CD14-positive monocyte (primary cell): Measurements from ENCODE around the gene IGDCC3. TPM values are rescaled to one million over a fixed set of nuclear protein-coding genes. Genes with fewer than 3 reads are reported as not detected.

Experiments
- DNase-seq, 3 donors: peaks; one replicate each; pipeline ENCODE4 v3.0.0-alpha.2; 2011 to 2022
- H2AFZ ChIP-seq: 2 replicates; pipeline ENCODE4 v1.6.0; 2012; ENCODE audit warnings: mild to moderate bottlenecking, low read depth, low read length, inconsistent platforms; ENCODE audit not compliant: insufficient read depth, poor library complexity, severe bottlenecking
- H3K27ac ChIP-seq, 2 donors: 1 replicate in 1 of 2; 2 replicates in 1 of 2; pipeline ENCODE4 v1.5.1; 2012 to 2013; ENCODE audit warnings: low read length in 2 of 2, control low read depth in 1 of 2, inconsistent platforms in 1 of 2, low read depth in 1 of 2, mild to moderate bottlenecking in 1 of 2
- H3K27me3 ChIP-seq, 2 donors: one replicate each; pipeline versions ENCODE4 v1.6.0 to v1.6.1; 2011 to 2013; ENCODE audit warnings: low read length in 2 of 2; ENCODE audit not compliant: control insufficient read depth in 2 of 2, insufficient read depth in 2 of 2
- H3K36me3 ChIP-seq, 2 donors: replicated peaks in 1 of 2; 1 replicate in 1 of 2; 2 replicates in 1 of 2; pipeline versions ENCODE4 v1.5.1 to v1.6.1; 2012 to 2013; ENCODE audit warnings: low read length in 2 of 2, control low read depth in 1 of 2, inconsistent platforms in 1 of 2, mild to moderate bottlenecking in 1 of 2; ENCODE audit not compliant: insufficient read depth in 2 of 2, control insufficient read depth in 1 of 2
- H3K4me1 ChIP-seq, 2 donors: 1 replicate in 1 of 2; 2 replicates in 1 of 2; pipeline versions ENCODE4 v1.5.1 to v1.6.1; 2012 to 2013; ENCODE audit warnings: low read length in 2 of 2, control low read depth in 1 of 2, inconsistent platforms in 1 of 2, mild to moderate bottlenecking in 1 of 2, moderate library complexity in 1 of 2; ENCODE audit not compliant: insufficient read depth in 2 of 2, control insufficient read depth in 1 of 2
- H3K4me2 ChIP-seq: replicated peaks from 2 replicates; pipeline ENCODE3; 2012; ENCODE audit warnings: low read length, moderate library complexity, mild to moderate bottlenecking; ENCODE audit not compliant: poor library complexity, severe bottlenecking; ENCODE audit errors: extremely low read depth
- H3K4me3 ChIP-seq, 3 experiments: fragments of 200-600 bp in 1 of 3; sonication (generic) in 1 of 3; replicated peaks in 1 of 3; 1 replicate in 2 of 3; 2 replicates in 1 of 3; pipeline ENCODE4 v1.5.1; 2011 to 2013; ENCODE audit warnings: low read length in 3 of 3, mild to moderate bottlenecking in 3 of 3, control low read depth in 2 of 3, low read depth in 2 of 3, inconsistent platforms in 1 of 3, moderate library complexity in 1 of 3
- H3K79me2 ChIP-seq: 2 replicates; pipeline ENCODE4 v1.6.0; 2012; ENCODE audit warnings: mild to moderate bottlenecking, control low read depth, inconsistent platforms, low read length, moderate library complexity; ENCODE audit not compliant: insufficient read depth
- H3K9ac ChIP-seq: 2 replicates; pipeline ENCODE4 v1.6.0; 2017; ENCODE audit warnings: low read length, mild to moderate bottlenecking; ENCODE audit not compliant: insufficient read depth, poor library complexity, severe bottlenecking
- H3K9me3 ChIP-seq, 2 donors: replicated peaks in 1 of 2; 1 replicate in 1 of 2; 2 replicates in 1 of 2; pipeline versions ENCODE4 v1.5.1 to v1.6.1; 2012 to 2013; ENCODE audit warnings: low read length in 2 of 2, control low read depth in 1 of 2; ENCODE audit not compliant: control insufficient read depth in 1 of 2, insufficient read depth in 1 of 2
- H4K20me1 ChIP-seq: 2 replicates; pipeline ENCODE4 v1.6.0; 2012; ENCODE audit warnings: mild to moderate bottlenecking, low read length, control low read depth, moderate library complexity; ENCODE audit not compliant: insufficient read depth
- H3K27ac Mint-ChIP-seq, 7 donors: one replicate each; pipeline ENCODE4 v1.8.0; 2020; ENCODE audit warnings: mild to moderate bottlenecking in 7 of 7, mixed read lengths in 7 of 7, moderate library complexity in 6 of 7, inconsistent platforms in 2 of 7
- H3K27me3 Mint-ChIP-seq, 3 donors: one replicate each; pipeline ENCODE4 v1.8.0; 2021 to 2022; ENCODE audit warnings: low read depth in 3 of 3, mild to moderate bottlenecking in 3 of 3, mixed read lengths in 3 of 3, moderate library complexity in 3 of 3, inconsistent platforms in 1 of 3
- H3K36me3 Mint-ChIP-seq, 2 donors: one replicate each; pipeline ENCODE4 v1.8.0; 2020; ENCODE audit warnings: mixed read lengths in 2 of 2, inconsistent platforms in 1 of 2, mild to moderate bottlenecking in 1 of 2
- H3K4me1 Mint-ChIP-seq: one replicate; pipeline ENCODE4 v1.8.0; 2020; ENCODE audit warnings: mild to moderate bottlenecking, mixed read lengths
- H3K4me3 Mint-ChIP-seq, 2 donors: one replicate each; pipeline ENCODE4 v1.8.0; 2020; ENCODE audit warnings: mild to moderate bottlenecking in 2 of 2, mixed read lengths in 2 of 2, moderate library complexity in 1 of 2
- H3K9me3 Mint-ChIP-seq, 7 donors: one replicate each; pipeline ENCODE4 v1.8.0; 2020 to 2022; ENCODE audit warnings: mixed read lengths in 7 of 7, mild to moderate bottlenecking in 6 of 7, moderate library complexity in 6 of 7, inconsistent platforms in 2 of 7
- CTCF ChIP-seq: fragments of 200-600 bp; IDR thresholded peaks from one replicate; pipeline ENCODE4 v1.8.0; 2022; ENCODE audit warnings: antibody characterized with exemption, mild to moderate bottlenecking
- WGBS: methylation state at CpG from one replicate; pipeline ENCODE4 v1.1.5; 2013; ENCODE audit warnings: missing lambda C conversion rate; ENCODE audit not compliant: insufficient coverage; 5-methylcytosine and 5-hydroxymethylcytosine counted together
- intact Hi-C, 2 donors: fragments of 100-400 bp; cut with micrococcal nuclease; formaldehyde crosslinking; loops; one replicate each; pipeline versions ENCODE4 v1.15.0 to v1.15.1; 2023
- polyA plus RNA-seq, 3 donors: library from polyadenylated mRNA; depleted of rRNA in 1 of 3; unstranded in 2 of 3; stranded (reverse) in 1 of 3; fragments of 300-500 nt in 2 of 3; fragments of >200 nt in 1 of 3; fragmentation: Illumina TruSeq in 2 of 3; gene quantifications; 1 replicate in 2 of 3; 2 replicates in 1 of 3; pipeline ENCODE4 v1.2.3, GENCODE V29; 2012 to 2021

Gene IGDCC3
- polyA plus RNA-seq, 3 donors = not detected

DNA sequence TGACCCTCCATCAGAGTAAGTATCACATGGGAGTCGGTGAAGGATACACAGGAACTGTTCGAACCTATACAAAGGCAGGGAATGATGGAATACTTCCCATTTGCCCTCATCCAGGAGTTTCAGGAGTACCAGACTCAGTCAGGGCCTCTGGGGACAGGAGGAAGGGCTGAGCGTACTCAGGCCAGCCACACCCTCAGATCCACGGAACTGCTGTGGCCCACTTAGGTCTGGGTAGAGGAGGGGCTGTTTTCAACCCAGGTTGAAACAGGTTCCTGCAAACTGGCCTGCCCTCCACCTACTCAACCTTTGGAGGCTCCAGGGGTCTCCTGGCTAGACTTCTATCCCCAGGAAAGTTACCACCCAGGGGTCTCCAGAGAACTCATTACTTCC, 6.7 kb upstream of the IGDCC3 start:
- no CpG with 5 or more reads among the region's 4 CpGs for WGBS
- intact Hi-C loops = loop anchor here (2.0 kb wide), 1 partner anchor 66 kb away; no protein-coding TSS in a partner anchor
- no peaks in the 10 kb centered on the region for H3K79me2 ChIP-seq
- Mint-ChIP-seq H3K9me3 (peaks cover 0 to 2% (median 0%) of the 10 kb centered on the region in 7 donors), H3K4me3 (peak overlapping the region; percentile 85 to 91), H3K36me3 (no peaks in the 10 kb centered on the region), H3K27me3 (peaks cover 42 to 62% (median 46%) of the 10 kb centered on the region in 3 donors), H3K27ac (peak overlapping the region in 1 of 7 donors; percentile 44), H3K4me1 (peaks cover 16% of the 10 kb centered on the region)
- no peak for TF ChIP-seq CTCF
- H3K4me2 ChIP-seq = peak overlapping the region; percentile 95
- H3K36me3 ChIP-seq = no peaks in the 10 kb centered on the region
- peaks cover 10 to 53% of the 10 kb centered on the region in 2 donors for H3K27me3 ChIP-seq
- H3K9ac ChIP-seq = peak overlapping the region; percentile 50
- H3K27ac ChIP-seq = no peak overlapping the region
- no peaks in the 10 kb centered on the region for H3K9me3 ChIP-seq
- peak overlapping the region; percentile 98 for H2AFZ ChIP-seq
- H4K20me1 ChIP-seq = no peaks in the 10 kb centered on the region
- DNase-seq = no peak
- peaks cover 11 to 16% of the 10 kb centered on the region in 2 donors for H3K4me1 ChIP-seq
- peak overlapping the region in 1 of 3 experiments; percentile 81 for H3K4me3 ChIP-seq

DNA sequence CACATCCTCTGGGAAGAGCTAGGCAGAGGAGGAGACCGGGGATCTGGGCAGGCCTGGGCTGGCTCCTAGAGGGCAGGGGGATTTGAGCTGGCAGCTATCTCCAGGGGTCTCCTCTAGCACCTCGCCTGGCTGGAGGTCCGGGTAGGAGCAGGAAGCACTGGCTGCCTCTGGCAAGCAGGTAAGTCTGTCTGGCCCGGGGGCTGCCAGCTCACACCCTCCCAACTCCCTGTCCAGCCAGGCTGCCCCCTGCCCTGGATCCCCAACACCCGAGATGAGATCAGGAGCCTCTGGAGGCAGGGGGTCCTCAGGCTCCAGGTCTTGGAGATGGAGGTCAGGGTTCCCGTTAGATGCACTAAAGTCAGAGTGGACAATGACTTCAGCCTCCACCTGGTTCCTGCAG, 6.2 kb upstream of the IGDCC3 start:
- Histone ChIP-seq H3K27me3 (peaks cover 12 to 58% of the 10 kb centered on the region in 2 donors), H3K36me3 (no peaks in the 10 kb centered on the region), H3K9ac (no peak overlapping the region), H3K4me2 (no peak overlapping the region), H3K4me3 (no peak overlapping the region), H3K27ac (no peak overlapping the region), H3K4me1 (peaks cover 11 to 16% of the 10 kb centered on the region in 2 donors), H2AFZ (no peak overlapping the region), H3K9me3 (no peaks in the 10 kb centered on the region), H3K79me2 (no peaks in the 10 kb centered on the region), H4K20me1 (no peaks in the 10 kb centered on the region)
- no peak for DNase-seq
- H3K27me3 Mint-ChIP-seq = peaks cover 47 to 67% (median 48%) of the 10 kb centered on the region in 3 donors
- peak overlapping the region in 1 of 2 donors; percentile 43 for H3K4me3 Mint-ChIP-seq
- TF ChIP-seq CTCF = no peak
- 89% methylated on average over 1 of the region's 6 CpGs for WGBS
- no peaks in the 10 kb centered on the region for H3K36me3 Mint-ChIP-seq
- peaks cover 0 to 2% (median 0%) of the 10 kb centered on the region in 7 donors for H3K9me3 Mint-ChIP-seq
- peak overlapping the region in 1 of 7 donors; percentile 44 for H3K27ac Mint-ChIP-seq
- intact Hi-C loops = loop anchor here (2.0 kb wide), 1 partner anchor 65 kb away; no protein-coding TSS in a partner anchor
- H3K4me1 Mint-ChIP-seq = peaks cover 16% of the 10 kb centered on the region
